ENCODE results near the gene IGIP.
A peak's percentile ranks its signal among the peaks of the same experiment; 100 is the strongest.

IGIP gene

DNA sequence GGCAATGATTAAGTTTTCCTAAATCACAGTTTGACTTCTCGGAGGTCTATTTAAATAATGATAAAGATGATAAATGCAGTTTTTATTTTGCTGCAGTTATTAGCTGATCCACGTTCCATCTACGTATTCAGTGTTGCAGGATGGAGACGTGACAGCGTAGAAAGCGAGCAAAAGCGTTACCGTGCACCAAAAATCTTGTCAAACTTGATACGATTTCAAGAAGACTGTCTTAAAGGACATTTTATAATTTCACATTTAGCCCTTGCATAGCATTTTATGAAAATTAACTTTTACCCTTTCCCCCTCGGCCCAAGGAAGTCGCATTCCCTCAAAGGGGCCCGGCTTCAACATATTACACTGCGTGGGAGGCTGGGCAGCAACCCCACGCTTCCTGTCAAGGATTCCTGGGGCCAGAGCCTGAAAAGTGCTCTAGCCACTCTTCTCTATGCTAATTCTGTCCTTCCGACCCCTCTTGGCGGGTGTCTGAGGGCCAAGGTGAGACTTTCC lies 18.9 kb upstream of the IGIP start:
- peak overlapping the region; percentile 89 for H3K4me3 ChIP-seq (ENCODE audit: low read depth, low read length)
- TF ChIP-seq, protein P1, sequence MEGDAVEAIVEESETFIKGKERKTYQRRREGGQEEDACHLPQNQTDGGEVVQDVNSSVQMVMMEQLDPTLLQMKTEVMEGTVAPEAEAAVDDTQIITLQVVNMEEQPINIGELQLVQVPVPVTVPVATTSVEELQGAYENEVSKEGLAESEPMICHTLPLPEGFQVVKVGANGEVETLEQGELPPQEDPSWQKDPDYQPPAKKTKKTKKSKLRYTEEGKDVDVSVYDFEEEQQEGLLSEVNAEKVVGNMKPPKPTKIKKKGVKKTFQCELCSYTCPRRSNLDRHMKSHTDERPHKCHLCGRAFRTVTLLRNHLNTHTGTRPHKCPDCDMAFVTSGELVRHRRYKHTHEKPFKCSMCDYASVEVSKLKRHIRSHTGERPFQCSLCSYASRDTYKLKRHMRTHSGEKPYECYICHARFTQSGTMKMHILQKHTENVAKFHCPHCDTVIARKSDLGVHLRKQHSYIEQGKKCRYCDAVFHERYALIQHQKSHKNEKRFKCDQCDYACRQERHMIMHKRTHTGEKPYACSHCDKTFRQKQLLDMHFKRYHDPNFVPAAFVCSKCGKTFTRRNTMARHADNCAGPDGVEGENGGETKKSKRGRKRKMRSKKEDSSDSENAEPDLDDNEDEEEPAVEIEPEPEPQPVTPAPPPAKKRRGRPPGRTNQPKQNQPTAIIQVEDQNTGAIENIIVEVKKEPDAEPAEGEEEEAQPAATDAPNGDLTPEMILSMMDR (IDR thresholded peaks at IDR 0.05; ENCODE audit: low read depth, low read length), result no peak

- TF ChIP-seq, protein P1 (IDR thresholded peaks at IDR 0.05; ENCODE audit: low read depth, low read length), result 0 out of 2 replicates have a peak, but pooled peaks have one; percentile 3
- peak overlapping the region; percentile 89 for H3K4me3 ChIP-seq (ENCODE audit: low read depth, low read length)
Observed at GRCh38 chr5:140107312-140108092, 18.2 kb upstream of the IGIP start.

- H3K4me3 ChIP-seq (ENCODE audit: low read depth, low read length), result peak overlapping the region; percentile 89
- TF ChIP-seq, protein P1 (IDR thresholded peaks at IDR 0.05; ENCODE audit: low read depth, low read length), result no peak
Observed at GRCh38 chr5:140108093-140109017, 17.4 kb upstream of the IGIP start.

- H3K4me3 ChIP-seq (ENCODE audit: low read depth, low read length), result peak overlapping the region; percentile 89
- TF ChIP-seq, protein P1 (IDR thresholded peaks at IDR 0.05; ENCODE audit: low read depth, low read length), result no peak
Observed at GRCh38 chr5:140109018-140109758, 16.5 kb upstream of the IGIP start.

GRCh38 chr5:140109759-140110645 lies 15.7 kb upstream of the IGIP start:
- peak overlapping the region; percentile 89 for H3K4me3 ChIP-seq (ENCODE audit: low read depth, low read length)
- TF ChIP-seq, protein P1 (IDR thresholded peaks at IDR 0.05; ENCODE audit: low read depth, low read length), result no peak

- TF ChIP-seq, protein P1 (IDR thresholded peaks at IDR 0.05; ENCODE audit: low read depth, low read length), result no peak
- no peak overlapping the region for H3K4me3 ChIP-seq (ENCODE audit: low read depth, low read length)
Observed at GRCh38 chr5:140110646-140110957, 15.1 kb upstream of the IGIP start.
